AG04449 (cell line): Measurements from ENCODE around the gene OR2T4.

Experiments
- CTCF ChIA-PET: fragments of 350-600 bp; formaldehyde crosslinking; extraction: SDS; loops from one replicate; lab custom pipeline; 2021; ENCODE audit warnings: antibody characterized with exemption; lab: Yijun Ruan, JAX
- POLR2A ChIA-PET: fragments of 400-600, 350-600 bp; formaldehyde crosslinking; extraction: SDS; loops from one replicate; lab custom pipeline; 2020; ENCODE audit warnings: antibody characterized with exemption, inconsistent platforms; lab: Yijun Ruan, JAX
- DNase-seq: peaks from one replicate; pipeline ENCODE4 v3.0.0-alpha.2; 2010; ENCODE audit warnings: low read depth, low spot score
- H3K4me3 ChIP-seq: 2 replicates; pipeline ENCODE4 v1.5.1; 2011; ENCODE audit warnings: low read depth, mild to moderate bottlenecking, control low read depth, low read length
- TF ChIP-seq, protein P1 (sequence below): IDR thresholded peaks from one replicate; pipeline ENCODE4 v1.5.1; 2011; ENCODE audit warnings: mild to moderate bottlenecking, moderate library complexity, low read length, control low read depth, inconsistent platforms; ENCODE audit not compliant: insufficient read depth; ENCODE audit errors: missing control alignments

Gene OR2T4

DNA sequence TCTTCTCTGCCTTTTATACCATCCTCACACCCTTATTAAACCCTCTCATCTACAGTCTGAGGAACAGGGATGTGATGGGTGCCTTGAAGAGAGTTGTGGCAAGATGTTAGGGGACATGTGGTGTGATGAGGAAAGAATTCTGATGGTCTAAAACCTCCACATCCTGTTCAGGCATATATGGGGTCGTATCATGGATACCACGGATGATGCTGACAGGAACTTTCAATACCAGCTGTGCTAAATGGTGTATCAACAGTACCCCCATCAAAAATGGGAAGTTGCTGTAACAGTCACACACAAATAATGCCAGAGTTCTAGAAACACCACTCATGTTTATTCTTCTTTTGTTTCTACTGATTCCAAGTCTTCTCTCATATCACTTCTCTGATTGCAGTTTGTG, 27.0 kb downstream of the OR2T4 start:
- DNase-seq, result no peak
- ChIA-PET POLR2A (no interaction called here), CTCF (no interaction called here)
- TF ChIP-seq, protein P1, sequence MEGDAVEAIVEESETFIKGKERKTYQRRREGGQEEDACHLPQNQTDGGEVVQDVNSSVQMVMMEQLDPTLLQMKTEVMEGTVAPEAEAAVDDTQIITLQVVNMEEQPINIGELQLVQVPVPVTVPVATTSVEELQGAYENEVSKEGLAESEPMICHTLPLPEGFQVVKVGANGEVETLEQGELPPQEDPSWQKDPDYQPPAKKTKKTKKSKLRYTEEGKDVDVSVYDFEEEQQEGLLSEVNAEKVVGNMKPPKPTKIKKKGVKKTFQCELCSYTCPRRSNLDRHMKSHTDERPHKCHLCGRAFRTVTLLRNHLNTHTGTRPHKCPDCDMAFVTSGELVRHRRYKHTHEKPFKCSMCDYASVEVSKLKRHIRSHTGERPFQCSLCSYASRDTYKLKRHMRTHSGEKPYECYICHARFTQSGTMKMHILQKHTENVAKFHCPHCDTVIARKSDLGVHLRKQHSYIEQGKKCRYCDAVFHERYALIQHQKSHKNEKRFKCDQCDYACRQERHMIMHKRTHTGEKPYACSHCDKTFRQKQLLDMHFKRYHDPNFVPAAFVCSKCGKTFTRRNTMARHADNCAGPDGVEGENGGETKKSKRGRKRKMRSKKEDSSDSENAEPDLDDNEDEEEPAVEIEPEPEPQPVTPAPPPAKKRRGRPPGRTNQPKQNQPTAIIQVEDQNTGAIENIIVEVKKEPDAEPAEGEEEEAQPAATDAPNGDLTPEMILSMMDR, result no peak
- H3K4me3 ChIP-seq, result no peak overlapping the region

- no peak for DNase-seq
- H3K4me3 ChIP-seq, result no peak overlapping the region
- POLR2A ChIA-PET, result no interaction called here
- TF ChIP-seq, protein P1, result no peak
- CTCF ChIA-PET, result no interaction called here
Measured at GRCh38 chr1:248393050-248393449, 31.6 kb downstream of the OR2T4 start.

- TF ChIP-seq, protein P1, result no peak
- ChIA-PET POLR2A (no interaction called here), CTCF (no interaction called here)
- DNase-seq, result no peak
- H3K4me3 ChIP-seq, result no peak within 1 kb of the TSS
Measured at GRCh38 chr1:248402748-248403147, 41.3 kb downstream of the OR2T4 start, which contains the start of gene OR2T1. Gene OR2T1 (plus strand): TSS chr1:248403048. CDS start chr1:248406148, 3,100 bp downstream.

- ChIA-PET POLR2A (no interaction called here), CTCF (no interaction called here)
- DNase-seq, result no peak
Measured at GRCh38 chr1:248404024-248404423, 42.6 kb downstream of the OR2T4 start.

DNA sequence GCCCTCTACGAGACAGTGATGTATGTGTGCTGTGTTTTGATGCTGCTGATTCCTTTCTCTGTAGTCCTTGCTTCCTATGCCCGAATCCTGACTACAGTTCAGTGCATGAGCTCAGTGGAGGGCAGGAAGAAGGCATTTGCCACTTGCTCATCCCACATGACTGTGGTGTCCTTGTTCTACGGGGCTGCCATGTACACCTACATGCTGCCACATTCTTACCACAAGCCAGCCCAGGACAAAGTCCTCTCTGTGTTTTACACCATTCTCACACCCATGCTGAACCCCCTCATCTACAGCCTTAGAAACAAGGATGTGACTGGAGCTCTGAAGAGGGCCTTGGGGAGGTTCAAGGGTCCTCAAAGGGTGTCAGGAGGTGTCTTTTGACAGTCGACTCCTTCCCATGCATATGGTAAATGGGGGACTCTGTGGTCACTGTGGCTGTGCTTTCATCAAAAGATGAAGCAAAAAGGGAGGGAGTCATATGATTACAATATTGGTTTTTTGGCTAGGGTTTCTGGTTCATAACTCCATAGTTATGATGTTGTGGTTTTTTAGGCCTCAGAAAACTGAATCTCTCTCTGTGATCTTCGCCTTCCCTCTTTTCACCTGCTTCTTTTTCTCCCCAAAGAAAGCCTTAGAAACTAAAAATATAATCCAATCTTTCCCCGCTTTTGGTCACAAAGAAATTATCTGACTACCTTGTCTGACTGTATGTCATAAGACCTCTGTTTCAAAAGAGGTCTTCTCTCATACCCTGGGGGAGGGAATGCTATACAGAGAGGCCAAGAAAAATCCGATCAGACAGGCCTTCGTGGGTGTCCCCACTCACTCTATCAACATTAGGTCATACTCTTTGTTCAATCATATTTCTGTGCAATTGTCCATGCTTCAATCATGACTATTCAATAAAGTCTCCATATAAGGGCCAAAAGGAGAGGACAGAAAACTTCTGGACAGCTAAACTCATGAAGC, 45.5 kb downstream of the OR2T4 start:
- DNase-seq, result no peak
- POLR2A ChIA-PET, result no interaction called here
- TF ChIP-seq, protein P1, result no peak
- no peak overlapping the region for H3K4me3 ChIP-seq
- CTCF ChIA-PET, result no interaction called here

More at GRCh38 chr1:248404024-248404423, 42.6 kb downstream of the OR2T4 start:
- TF ChIP-seq, protein P1, result no peak
- no peak overlapping the region for H3K4me3 ChIP-seq
